Ishikawa (cell line): Measurements from ENCODE around the gene AGFG2.

ENCODE experiments used
- CEBPB ChIP-seq: IDR thresholded peaks from 2 replicates; pipeline ENCODE4 v1.6.1; 2012
- CREB1 ChIP-seq: IDR thresholded peaks from 2 replicates; pipeline ENCODE4 v1.6.1; 2012; ENCODE audit warnings: low read depth
- EGR1 ChIP-seq: IDR thresholded peaks from 2 replicates; pipeline ENCODE4 v1.6.1; 2012
- EP300 ChIP-seq: IDR thresholded peaks from 2 replicates; pipeline ENCODE4 v1.6.1; 2012; ENCODE audit warnings: borderline replicate concordance
- FOXM1 ChIP-seq: IDR thresholded peaks from 2 replicates; pipeline ENCODE4 v1.6.1; 2012; ENCODE audit warnings: low read depth, borderline replicate concordance
- NFIC ChIP-seq: IDR thresholded peaks from 2 replicates; pipeline ENCODE4 v1.6.1; 2012
- RAD21 ChIP-seq: IDR thresholded peaks from 2 replicates; pipeline ENCODE4 v1.6.1; 2012; ENCODE audit warnings: low read depth
- TAF1 ChIP-seq: IDR thresholded peaks from 2 replicates; pipeline ENCODE4 v1.6.1; 2012; ENCODE audit warnings: low read depth, mild to moderate bottlenecking
- TCF12 ChIP-seq: IDR thresholded peaks from 2 replicates; pipeline ENCODE4 v1.6.1; 2012; ENCODE audit warnings: low read depth
- TEAD4 ChIP-seq: IDR thresholded peaks from 2 replicates; pipeline ENCODE4 v1.6.1; 2012
- YY1 ChIP-seq: IDR thresholded peaks from 2 replicates; pipeline ENCODE4 v1.6.1; 2012; ENCODE audit warnings: low read depth
- ZBTB7A ChIP-seq: IDR thresholded peaks from 2 replicates; pipeline ENCODE4 v1.6.1; 2012; ENCODE audit warnings: low read depth
- TF ChIP-seq, protein P1 (sequence below): IDR thresholded peaks from 2 replicates; pipeline ENCODE4 v1.6.1; 2012; ENCODE audit warnings: low read depth, mild to moderate bottlenecking
- TF ChIP-seq, protein P2 (sequence below): IDR thresholded peaks from 2 replicates; pipeline ENCODE4 v1.6.1; 2012
- TF ChIP-seq, protein P3 (sequence below): IDR thresholded peaks from 2 replicates; pipeline ENCODE4 v1.6.1; 2012

AGFG2 gene

DNA sequence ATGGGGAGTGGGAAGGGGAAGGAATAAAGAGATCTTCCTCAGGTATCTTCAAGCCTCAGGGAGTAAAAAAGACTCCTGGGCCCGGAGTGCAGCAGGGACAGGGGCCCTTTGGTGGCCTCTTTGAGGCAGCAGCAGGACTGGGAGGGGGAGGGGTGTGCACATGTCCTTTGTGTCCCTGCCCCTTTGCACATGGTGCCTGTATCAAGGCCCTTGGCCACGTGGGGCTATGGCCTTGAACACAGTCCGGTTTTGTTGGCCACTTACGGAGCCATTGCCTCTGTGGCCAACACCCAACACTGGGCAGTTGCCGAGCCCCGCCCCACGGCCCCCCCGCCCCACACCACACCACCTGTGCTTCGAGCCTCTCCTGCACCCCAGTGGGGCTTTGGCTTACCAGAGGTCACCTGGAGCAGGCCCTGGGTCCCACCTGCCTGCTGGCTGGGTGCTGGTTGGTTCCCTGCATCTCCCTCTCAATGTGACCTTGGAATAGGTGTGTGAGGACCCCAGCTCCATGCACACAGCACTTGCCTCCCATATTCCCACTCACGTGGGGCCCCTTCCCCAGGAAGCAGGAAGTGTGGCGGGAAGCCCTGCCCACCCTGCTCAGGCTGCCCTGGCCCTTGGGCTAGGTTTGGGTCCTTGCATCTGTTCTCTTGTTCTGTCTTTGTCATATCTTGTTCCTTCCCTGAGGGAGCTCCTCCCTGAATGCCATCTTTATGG is 29.3 kb downstream of the AGFG2 start:
- no peak for TF ChIP-seq EGR1
- TF ChIP-seq RAD21, result no peak
- TF ChIP-seq FOXM1, result no peak
- no peak for TF ChIP-seq NFIC
- TF ChIP-seq, protein P1, sequence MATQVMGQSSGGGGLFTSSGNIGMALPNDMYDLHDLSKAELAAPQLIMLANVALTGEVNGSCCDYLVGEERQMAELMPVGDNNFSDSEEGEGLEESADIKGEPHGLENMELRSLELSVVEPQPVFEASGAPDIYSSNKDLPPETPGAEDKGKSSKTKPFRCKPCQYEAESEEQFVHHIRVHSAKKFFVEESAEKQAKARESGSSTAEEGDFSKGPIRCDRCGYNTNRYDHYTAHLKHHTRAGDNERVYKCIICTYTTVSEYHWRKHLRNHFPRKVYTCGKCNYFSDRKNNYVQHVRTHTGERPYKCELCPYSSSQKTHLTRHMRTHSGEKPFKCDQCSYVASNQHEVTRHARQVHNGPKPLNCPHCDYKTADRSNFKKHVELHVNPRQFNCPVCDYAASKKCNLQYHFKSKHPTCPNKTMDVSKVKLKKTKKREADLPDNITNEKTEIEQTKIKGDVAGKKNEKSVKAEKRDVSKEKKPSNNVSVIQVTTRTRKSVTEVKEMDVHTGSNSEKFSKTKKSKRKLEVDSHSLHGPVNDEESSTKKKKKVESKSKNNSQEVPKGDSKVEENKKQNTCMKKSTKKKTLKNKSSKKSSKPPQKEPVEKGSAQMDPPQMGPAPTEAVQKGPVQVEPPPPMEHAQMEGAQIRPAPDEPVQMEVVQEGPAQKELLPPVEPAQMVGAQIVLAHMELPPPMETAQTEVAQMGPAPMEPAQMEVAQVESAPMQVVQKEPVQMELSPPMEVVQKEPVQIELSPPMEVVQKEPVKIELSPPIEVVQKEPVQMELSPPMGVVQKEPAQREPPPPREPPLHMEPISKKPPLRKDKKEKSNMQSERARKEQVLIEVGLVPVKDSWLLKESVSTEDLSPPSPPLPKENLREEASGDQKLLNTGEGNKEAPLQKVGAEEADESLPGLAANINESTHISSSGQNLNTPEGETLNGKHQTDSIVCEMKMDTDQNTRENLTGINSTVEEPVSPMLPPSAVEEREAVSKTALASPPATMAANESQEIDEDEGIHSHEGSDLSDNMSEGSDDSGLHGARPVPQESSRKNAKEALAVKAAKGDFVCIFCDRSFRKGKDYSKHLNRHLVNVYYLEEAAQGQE, result no peak
- TF ChIP-seq YY1, result no peak
- no peak for TF ChIP-seq CREB1
- no peak for TF ChIP-seq TAF1

DNA sequence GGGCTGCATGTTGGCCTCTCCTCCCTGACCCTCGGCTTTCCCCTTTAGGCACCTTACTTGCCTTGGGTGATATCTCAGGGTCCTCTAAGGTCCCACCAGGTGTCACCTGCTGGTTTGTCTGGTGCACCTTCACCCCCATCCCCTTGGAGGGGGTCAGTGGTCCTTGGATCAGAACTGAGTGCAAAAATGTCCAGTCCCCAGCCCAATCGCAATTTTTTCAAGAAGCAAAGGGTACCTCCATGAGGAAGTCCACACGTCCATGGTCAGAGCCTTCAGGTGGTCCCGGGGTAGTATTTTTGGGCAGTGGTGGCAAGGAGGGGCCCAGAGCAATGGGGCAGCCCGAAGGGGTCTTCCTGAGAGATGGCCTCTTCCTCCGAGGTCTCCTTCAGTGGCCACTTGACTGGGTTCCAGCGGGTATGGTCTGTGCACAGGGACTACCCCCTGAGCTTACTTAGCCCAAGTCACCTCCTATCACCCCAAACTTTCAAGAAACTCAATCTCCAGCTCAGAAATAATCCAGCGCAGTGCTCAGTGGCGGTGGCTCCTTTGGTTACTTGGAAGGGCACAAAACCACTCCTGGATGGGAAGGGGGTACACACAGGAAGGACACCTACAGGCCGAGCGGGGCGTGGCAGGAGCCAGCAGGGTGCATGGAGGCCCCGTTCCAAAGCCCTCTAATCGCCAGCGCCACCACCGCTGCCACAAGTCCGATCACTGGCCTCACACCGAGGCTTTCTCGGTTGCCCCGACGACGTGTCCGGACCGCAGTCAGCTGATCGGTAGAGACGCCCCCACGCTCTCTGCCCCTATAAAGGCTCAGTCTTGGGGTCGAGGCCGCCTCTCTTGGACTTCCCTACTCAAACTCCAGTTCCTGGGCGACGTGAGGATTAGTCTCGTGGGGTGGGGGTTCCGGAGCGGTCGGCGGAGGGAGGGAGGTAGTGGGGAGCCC is 30.2 kb downstream of the AGFG2 start:
- TF ChIP-seq EP300, result no peak
- TF ChIP-seq, protein P2, sequence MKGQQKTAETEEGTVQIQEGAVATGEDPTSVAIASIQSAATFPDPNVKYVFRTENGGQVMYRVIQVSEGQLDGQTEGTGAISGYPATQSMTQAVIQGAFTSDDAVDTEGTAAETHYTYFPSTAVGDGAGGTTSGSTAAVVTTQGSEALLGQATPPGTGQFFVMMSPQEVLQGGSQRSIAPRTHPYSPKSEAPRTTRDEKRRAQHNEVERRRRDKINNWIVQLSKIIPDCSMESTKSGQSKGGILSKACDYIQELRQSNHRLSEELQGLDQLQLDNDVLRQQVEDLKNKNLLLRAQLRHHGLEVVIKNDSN, result 0 out of 2 replicates have a peak, but pooled peaks have one; percentile 6

DNA sequence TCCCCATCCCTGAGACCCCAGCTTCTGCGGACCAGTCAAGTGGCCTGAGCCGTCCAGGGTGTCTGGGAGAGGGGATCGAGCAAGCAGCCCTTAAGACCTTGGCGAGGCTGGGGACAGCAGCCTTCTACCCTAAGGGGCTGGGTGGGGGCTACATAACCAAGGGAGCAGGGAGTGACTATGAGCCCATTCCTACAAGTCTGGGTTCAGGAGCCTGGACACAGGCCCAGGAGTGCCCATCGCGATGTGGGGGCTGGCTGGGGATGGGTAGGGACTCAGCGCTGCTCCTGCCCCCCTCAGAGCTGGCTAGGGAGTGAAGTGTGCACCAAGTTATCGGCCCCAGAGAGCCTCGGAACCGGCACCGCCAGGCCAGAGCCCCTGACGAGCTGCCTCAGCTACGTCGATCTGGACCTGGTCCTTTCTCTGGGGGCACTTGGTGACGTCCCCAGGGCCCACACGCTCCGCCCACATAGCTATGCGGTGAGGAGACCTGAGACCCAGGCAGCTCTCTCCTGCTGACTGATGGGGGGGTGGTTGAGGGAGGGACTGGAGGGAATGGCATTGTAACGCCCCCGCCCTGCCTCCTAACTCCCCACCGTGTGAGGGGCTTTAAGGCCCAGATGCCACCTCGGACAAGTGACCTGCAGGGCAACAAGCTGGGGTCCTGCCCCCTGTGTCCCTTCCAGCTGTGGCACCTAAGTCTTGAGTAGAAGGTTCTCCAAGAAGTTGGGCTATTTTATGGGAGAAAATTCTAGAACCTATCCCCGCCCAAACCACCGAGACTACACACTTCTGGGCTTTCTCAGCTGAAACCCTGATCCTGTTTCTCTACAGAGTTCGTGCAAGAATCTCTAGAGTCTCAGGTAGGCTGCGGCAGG is 32.2 kb downstream of the AGFG2 start:
- no peak for TF ChIP-seq YY1
- no peak for TF ChIP-seq EP300
- peak; percentile 19; the same call in 1 of the 2 replicates for TF ChIP-seq TEAD4
- TF ChIP-seq TAF1, result no peak
- 0 out of 2 replicates have a peak, but pooled peaks have one; percentile 1 for TF ChIP-seq ZBTB7A
- TF ChIP-seq, protein P2, result no peak

DNA sequence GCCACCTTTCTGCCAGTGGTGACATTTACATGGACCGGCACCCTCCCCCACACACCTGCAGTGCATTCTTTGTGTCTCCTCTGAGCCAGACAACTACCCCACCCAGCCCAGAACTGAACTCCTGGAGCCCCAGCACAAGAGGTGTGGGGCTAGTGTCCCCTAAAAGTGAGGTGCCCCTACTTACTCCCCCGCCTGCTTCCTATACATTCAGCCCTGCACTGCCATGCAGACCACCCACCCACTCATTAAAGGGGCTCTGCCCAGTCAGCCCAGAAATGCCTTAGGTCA is 32.8 kb downstream of the AGFG2 start:
- TF ChIP-seq EGR1 (no peak), CREB1 (no peak)
- TF ChIP-seq, protein P1, result no peak

DNA sequence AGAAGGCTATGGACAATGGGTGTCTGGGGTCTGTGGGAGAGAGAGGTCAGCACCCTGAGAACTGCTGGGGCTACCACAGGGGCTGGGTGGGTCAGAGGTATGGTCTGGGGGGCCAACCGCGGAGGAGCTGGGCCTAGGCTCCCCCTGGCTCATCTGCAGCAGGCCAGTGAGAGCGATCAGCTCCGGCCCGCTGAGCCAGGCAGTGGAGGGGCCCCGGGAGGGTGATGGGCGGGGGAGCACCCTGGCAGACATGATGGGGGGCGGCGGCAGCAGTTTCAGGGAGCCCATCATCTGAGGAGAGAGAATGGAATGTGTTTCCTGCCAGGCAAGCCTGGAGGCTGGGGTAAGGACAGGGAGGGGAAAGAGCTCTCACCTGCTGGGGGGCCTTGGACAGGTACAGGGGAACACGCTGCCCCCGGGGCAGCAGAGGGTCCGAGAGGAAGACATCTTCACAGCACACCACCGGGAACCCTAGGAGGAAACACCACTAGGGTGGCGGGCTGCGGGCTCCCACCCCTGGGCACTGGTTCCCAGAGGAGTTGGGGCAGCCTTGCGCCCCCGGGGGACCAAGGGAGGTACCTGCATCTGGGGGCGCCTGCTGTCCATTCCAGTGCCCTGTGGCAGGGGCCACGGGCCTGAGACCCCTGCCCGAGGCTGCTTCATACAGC is 33.4 kb downstream of the AGFG2 start:
- TF ChIP-seq, protein P2, result no peak
- TF ChIP-seq TCF12 (no peak), RAD21 (no peak), EGR1 (no peak), EP300 (no peak), NFIC (no peak), TAF1 (no peak), YY1 (no peak), FOXM1 (no peak), CEBPB (no peak), CREB1 (no peak), TEAD4 (no peak)
- TF ChIP-seq, protein P1, result no peak
- TF ChIP-seq, protein P3, sequence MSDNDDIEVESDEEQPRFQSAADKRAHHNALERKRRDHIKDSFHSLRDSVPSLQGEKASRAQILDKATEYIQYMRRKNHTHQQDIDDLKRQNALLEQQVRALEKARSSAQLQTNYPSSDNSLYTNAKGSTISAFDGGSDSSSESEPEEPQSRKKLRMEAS, result no peak
